IMR-90 (cell line): ENCODE measurements around the gene PPP1R9A. TPM values are rescaled to one million over a fixed set of nuclear protein-coding genes. Genes with fewer than 3 reads are reported as not detected.
"Not testable (repeated sequence)": the region's sequence is repeated elsewhere in the genome, so short reads cannot be mapped to it uniquely, and the experiment has no call there.

ENCODE experiments used
- ATAC-seq: fragments of 200-7000 bp; cut with Tn5 transposase; 2 replicates; pipeline ENCODE4 v1.9.1; 2020; ENCODE audit warnings: low read depth, mild to moderate bottlenecking, moderate library complexity
- BruUV-seq: library from RNA; stranded (reverse); fragments of 400-500 nt; replicated peaks from 2 replicates; lab custom pipeline; 2021; lab: Mats Ljungman, UMichigan
- CTCF ChIA-PET: fragments of 300-600 bp; formaldehyde crosslinking; extraction: SDS; loops from one replicate; lab custom pipeline; 2021; ENCODE audit warnings: antibody characterized with exemption; lab: Yijun Ruan, JAX
- POLR2A ChIA-PET: fragments of 300-600 bp; sonication (Branson Sonifier 250); formaldehyde crosslinking; loops from one replicate; lab custom pipeline; 2022; ENCODE audit warnings: antibody characterized with exemption; ENCODE audit not compliant: unreplicated experiment; lab: Charles Lee
- DNase-seq: peaks from one replicate; pipeline ENCODE4 v3.0.0; 2013
- H2AFZ ChIP-seq: replicated peaks from 2 replicates; pipeline ENCODE3; 2013; ENCODE audit warnings: low read length, mild to moderate bottlenecking; ENCODE audit not compliant: poor library complexity
- H2AK5ac ChIP-seq: 2 replicates; pipeline ENCODE4 v1.6.1; 2013; ENCODE audit warnings: low read depth, low read length, inconsistent platforms
- H2AK9ac ChIP-seq: replicated peaks from 2 replicates; pipeline ENCODE3; 2013; ENCODE audit warnings: mild to moderate bottlenecking, low read depth, low read length, moderate library complexity; ENCODE audit not compliant: poor library complexity
- H2BK120ac ChIP-seq: 2 replicates; pipeline ENCODE4 v1.6.1; 2013; ENCODE audit warnings: low read depth, low read length, inconsistent platforms
- H2BK15ac ChIP-seq: 3 replicates; pipeline ENCODE4 v1.6.1; 2013; ENCODE audit warnings: low read depth, low read length, inconsistent platforms
- H2BK20ac ChIP-seq: 2 replicates; pipeline ENCODE4 v1.6.1; 2013; ENCODE audit warnings: low read depth, mild to moderate bottlenecking, inconsistent platforms, low read length, moderate library complexity
- H2BK5ac ChIP-seq: 2 replicates; pipeline ENCODE4 v1.6.1; 2013; ENCODE audit warnings: mild to moderate bottlenecking, low read depth, low read length, inconsistent platforms; ENCODE audit not compliant: poor library complexity, severe bottlenecking
- H3K14ac ChIP-seq: replicated peaks from 2 replicates; pipeline ENCODE4 v1.6.1; 2013; ENCODE audit warnings: low read depth, low read length, inconsistent platforms
- H3K18ac ChIP-seq: 2 replicates; pipeline ENCODE4 v1.6.1; 2013; ENCODE audit warnings: low read depth, low read length, control low read depth
- H3K23ac ChIP-seq: 2 replicates; pipeline ENCODE4 v1.6.1; 2013; ENCODE audit warnings: low read depth, low read length, inconsistent platforms
- H3K27ac ChIP-seq: 2 replicates; pipeline ENCODE4 v1.5.1; 2013; ENCODE audit warnings: mild to moderate bottlenecking, control low read depth, low read length; ENCODE audit not compliant: insufficient read depth
- H3K27me3 ChIP-seq: 2 replicates; pipeline ENCODE4 v1.6.1; 2013; ENCODE audit warnings: low read length; ENCODE audit not compliant: control insufficient read depth, insufficient read depth
- H3K36me3 ChIP-seq: 2 replicates; pipeline ENCODE4 v1.6.1; 2013; ENCODE audit warnings: low read length, mixed read lengths; ENCODE audit not compliant: control insufficient read depth, insufficient read depth
- H3K4ac ChIP-seq: 2 replicates; pipeline ENCODE4 v1.6.1; 2013; ENCODE audit warnings: low read depth, low read length, inconsistent platforms
- H3K4me1 ChIP-seq: 2 replicates; pipeline ENCODE4 v1.6.1; 2013; ENCODE audit warnings: low read length, mixed read lengths; ENCODE audit not compliant: control insufficient read depth, insufficient read depth
- H3K4me2 ChIP-seq: 2 replicates; pipeline ENCODE4 v1.6.1; 2013; ENCODE audit warnings: low read depth, mild to moderate bottlenecking, control low read depth, low read length, moderate library complexity
- H3K4me3 ChIP-seq: 2 replicates; pipeline ENCODE4 v1.5.1; 2013; ENCODE audit warnings: low read depth, mild to moderate bottlenecking, control low read depth, low read length, moderate library complexity; ENCODE audit not compliant: insufficient read depth
- H3K56ac ChIP-seq: 2 replicates; pipeline ENCODE4 v1.6.1; 2013; ENCODE audit warnings: low read length, inconsistent platforms; ENCODE audit not compliant: insufficient read depth; ENCODE audit errors: extremely low read depth
- H3K79me1 ChIP-seq, 2 experiments: 2 replicates each; pipeline ENCODE4 v1.6.1; 2013; ENCODE audit warnings: low read length in 2 of 2, inconsistent platforms in 1 of 2, low read depth in 1 of 2
- H3K9ac ChIP-seq: 2 replicates; pipeline ENCODE4 v1.6.1; 2013; ENCODE audit warnings: low read depth, low read length, control low read depth
- H3K9me1 ChIP-seq: 2 replicates; pipeline ENCODE4 v1.6.1; 2013; ENCODE audit warnings: low read length, inconsistent platforms; ENCODE audit not compliant: insufficient read depth
- H3K9me3 ChIP-seq: 2 replicates; pipeline ENCODE4 v1.6.1; 2013; ENCODE audit warnings: low read length; ENCODE audit not compliant: control insufficient read depth, insufficient read depth
- H4K20me1 ChIP-seq: 2 replicates; pipeline ENCODE4 v1.6.1; 2013; ENCODE audit warnings: low read length, inconsistent platforms; ENCODE audit not compliant: insufficient read depth
- H4K5ac ChIP-seq: 2 replicates; pipeline ENCODE4 v1.6.1; 2013; ENCODE audit warnings: mild to moderate bottlenecking, low read depth, low read length, control low read depth
- H4K8ac ChIP-seq, 2 experiments: 2 replicates each; pipeline ENCODE4 v1.6.1; 2013; ENCODE audit warnings: low read depth in 2 of 2, low read length in 2 of 2, control low read depth in 1 of 2, inconsistent platforms in 1 of 2
- H4K91ac ChIP-seq: 2 replicates; pipeline ENCODE4 v1.6.1; 2013; ENCODE audit warnings: low read depth, low read length, inconsistent platforms; ENCODE audit not compliant: insufficient read depth
- POLR2A ChIP-seq: IDR thresholded peaks from 2 replicates; pipeline ENCODE4 v1.6.1; 2012; ENCODE audit warnings: mild to moderate bottlenecking, low read depth, low read length
- whole genome bisulfite sequencing, 2 experiments: methylation state at CpG; one replicate each; pipeline versions ENCODE4 v1.1.5 to v1.1.7; 2013; ENCODE audit warnings: missing lambda C conversion rate in 2 of 2; ENCODE audit not compliant: insufficient read length in 1 of 2; ENCODE audit errors: extremely low coverage in 2 of 2; 5-methylcytosine and 5-hydroxymethylcytosine counted together
- dilution Hi-C: fragments of 300-500 bp; cut with HindIII; formaldehyde crosslinking; loops from one replicate; pipeline ENCODE4 v1.14.3; 2018; ENCODE audit warnings: low sequenced_read_pairs; ENCODE audit not compliant: unreplicated experiment
- in situ Hi-C: fragments of 300-500 bp; cut with MboI; formaldehyde crosslinking; loops from 3 replicates; pipeline ENCODE4 v1.14.3; 2019; ENCODE audit warnings: low sequenced_read_pairs, inconsistent platforms, mixed read lengths
- intact Hi-C: fragments of 100-400 bp; cut with micrococcal nuclease; formaldehyde crosslinking; loops from 2 replicates; pipeline ENCODE4 v1.10.0; 2022
- polyA plus RNA-seq, 3 experiments: library from polyadenylated mRNA; depleted of rRNA; stranded (reverse); fragments of >200 nt; gene quantifications; 2 replicates each; pipeline ENCODE4 v1.2.3, GENCODE V29; 2012; ENCODE audit warnings: low replicate concordance in 1 of 3
- total RNA-seq: library from RNA; depleted of rRNA; stranded (reverse); fragments of >200 nt; gene quantifications from 2 replicates; pipeline ENCODE4 v1.2.3, GENCODE V29; 2012

The PPP1R9A gene
- total and polyA plus RNA-seq, 2 of the 4 experiments (the other 2 are of a cell fraction): not detected

- no peak overlapping the region for H3K18ac ChIP-seq
- ATAC-seq: no peak
- 80% methylated on average over 1 of the region's 5 CpGs; no CpG with 5 or more reads in 1 of the 2 experiments for WGBS, 2 experiments
- in situ Hi-C loops (no loop called here), dilution Hi-C loops (no loop called here), intact Hi-C loops (no loop called here)
- H3K56ac ChIP-seq: no peak overlapping the region
- H2BK20ac ChIP-seq: no peak overlapping the region
- no peaks in the 10 kb centered on the region for H3K36me3 ChIP-seq
- H3K9ac ChIP-seq: no peak overlapping the region
- H2BK15ac ChIP-seq: no peak overlapping the region
- no peaks in the 10 kb centered on the region for H3K4me1 ChIP-seq
- POLR2A ChIA-PET: no interaction called here
- H3K27ac ChIP-seq: no peak overlapping the region
- H4K8ac ChIP-seq: no peak overlapping the region
- H3K79me1 ChIP-seq: no peaks in the 10 kb centered on the region
- no peak for DNase-seq
- H3K4ac ChIP-seq: no peak overlapping the region
- no peaks in the 10 kb centered on the region for H3K27me3 ChIP-seq
- no peak overlapping the region for H2BK5ac ChIP-seq
- no peak overlapping the region for H3K14ac ChIP-seq
- H3K9me1 ChIP-seq: no peaks in the 10 kb centered on the region
- no peak overlapping the region for H2BK120ac ChIP-seq
- no peaks in the 10 kb centered on the region for H3K9me3 ChIP-seq
- no peak overlapping the region for H4K91ac ChIP-seq
- CTCF ChIA-PET: no interaction called here
- H4K20me1 ChIP-seq: no peaks in the 10 kb centered on the region
- BruUV-seq: no TSS peak
- H2AFZ ChIP-seq: no peak overlapping the region
- no peak overlapping the region for H3K23ac ChIP-seq
- no peak overlapping the region for H3K4me2 ChIP-seq
- no peak for TF ChIP-seq POLR2A
- H2AK5ac ChIP-seq: no peak overlapping the region
- no peak overlapping the region for H2AK9ac ChIP-seq
- no peak overlapping the region for H3K4me3 ChIP-seq
- no peak overlapping the region for H4K5ac ChIP-seq
Observed at GRCh38 chr7:95006010-95006409, 98.6 kb downstream of the PPP1R9A start.

- H3K4me1 ChIP-seq, H3K4me2 ChIP-seq, H4K5ac ChIP-seq, ATAC-seq, H3K36me3 ChIP-seq, H3K9ac ChIP-seq, H3K27me3 ChIP-seq, dilution Hi-C loops, H3K23ac ChIP-seq, H3K79me1 ChIP-seq, POLR2A ChIA-PET, H3K14ac ChIP-seq, H3K56ac ChIP-seq, H2BK15ac ChIP-seq, H3K9me1 ChIP-seq, in situ Hi-C loops, H2BK120ac ChIP-seq, H2AFZ ChIP-seq, H3K9me3 ChIP-seq, DNase-seq, H3K4me3 ChIP-seq, H4K20me1 ChIP-seq, H4K91ac ChIP-seq, CTCF ChIA-PET, H3K4ac ChIP-seq, BruUV-seq, H4K8ac ChIP-seq, H2BK20ac ChIP-seq, H3K18ac ChIP-seq, intact Hi-C loops, H3K27ac ChIP-seq, H2BK5ac ChIP-seq, H2AK5ac ChIP-seq, H2AK9ac ChIP-seq: not testable (repeated sequence)
- no CpG with 5 or more reads among the region's 6 CpGs for WGBS, 2 experiments
Observed at GRCh38 chr7:95008773-95009172, 101.4 kb downstream of the PPP1R9A start.
